Activated CD8-positive, alpha-beta memory T cell treated with anti-CD3 and anti-CD28 coated beads, Interleukin-2, amount 10 ng/mL, durations not matched to agents 7 days and 5 days (primary cell): ENCODE results near the gene MYBL2. TPM values are rescaled to one million over a fixed set of nuclear protein-coding genes. Genes with fewer than 3 reads are reported as not detected.
A peak's percentile ranks its signal among the peaks of the same experiment; 100 is the strongest.

ENCODE experiments used
- ATAC-seq: fragments of 150-1000 bp; cut with Tn5 transposase; one replicate; pipeline ENCODE4 v1.10.0; 2021; ENCODE audit warnings: moderate library complexity
- CTCF ChIA-PET: fragments of 350-600 bp; sonication (Branson Sonifier 250); formaldehyde crosslinking; loops from one replicate; lab custom pipeline; 2021; ENCODE audit warnings: antibody characterized with exemption; lab: Charles Lee
- DNase-seq: peaks from one replicate; pipeline ENCODE4 v3.0.0-alpha.2; 2020
- H3K27ac Mint-ChIP-seq: one replicate; pipeline ENCODE4 v1.8.0; 2021; ENCODE audit warnings: mild to moderate bottlenecking, mixed read lengths
- H3K27me3 Mint-ChIP-seq: one replicate; pipeline ENCODE4 v1.8.0; 2021; ENCODE audit warnings: mixed read lengths
- H3K36me3 Mint-ChIP-seq: one replicate; pipeline ENCODE4 v1.8.0; 2021; ENCODE audit warnings: mild to moderate bottlenecking, mixed read lengths
- H3K4me1 Mint-ChIP-seq: one replicate; pipeline ENCODE4 v1.8.0; 2021; ENCODE audit warnings: mixed read lengths
- H3K4me3 Mint-ChIP-seq: one replicate; pipeline ENCODE4 v1.8.0; 2021; ENCODE audit warnings: mild to moderate bottlenecking, moderate library complexity, mixed read lengths
- H3K9me3 Mint-ChIP-seq: one replicate; pipeline ENCODE4 v1.8.0; 2022; ENCODE audit warnings: low read depth, mixed read lengths
- total RNA-seq, 2 experiments: library from RNA; stranded (reverse); gene quantifications; one replicate each; pipeline ENCODE4 v1.2.3, GENCODE V29; 2021

MYBL2 gene
- total RNA-seq, 2 experiments from 2014 or later: 114 to 118 TPM

DNA sequence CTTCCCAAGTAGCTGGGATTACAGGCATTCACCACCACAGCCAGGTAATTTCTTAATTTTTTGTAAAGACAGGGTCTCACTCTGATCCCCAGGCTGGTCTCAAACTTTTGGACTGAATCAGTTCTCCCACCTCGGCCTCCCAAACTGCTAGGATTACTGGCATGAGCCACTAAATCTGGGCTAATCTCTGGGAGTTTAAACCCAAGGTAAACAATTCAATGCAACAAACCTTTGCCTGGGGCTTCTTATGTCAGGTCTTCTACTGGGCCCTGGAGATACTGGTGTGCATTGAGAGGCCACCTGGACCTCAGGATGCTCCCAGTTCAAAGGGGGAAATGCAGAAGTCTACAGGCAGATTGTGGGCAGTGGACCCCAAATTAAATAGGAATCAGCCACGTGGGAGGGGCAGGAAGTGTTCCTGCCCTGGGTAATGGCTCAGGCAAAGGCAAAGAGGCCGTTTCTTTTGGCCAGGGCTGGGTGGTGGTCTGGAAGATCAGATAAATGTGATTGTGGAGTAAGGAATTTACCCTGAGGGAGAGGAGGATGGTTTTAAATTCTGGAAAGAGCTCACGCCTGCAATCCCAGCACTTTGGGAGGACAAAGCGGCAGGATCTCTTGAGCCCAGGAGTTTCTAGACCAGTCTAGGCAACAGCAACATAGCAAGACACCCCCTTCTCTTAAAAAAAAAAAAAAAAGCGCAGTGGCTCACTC, 1.3 kb upstream of the MYBL2 start:
- H3K9me3 Mint-ChIP-seq: no peaks in the 10 kb centered on the region
- DNase-seq (no peak), ATAC-seq (no peak)
- no peak overlapping the region for H3K27ac Mint-ChIP-seq
- H3K27me3 Mint-ChIP-seq: peaks cover 14% of the 10 kb centered on the region
- peaks cover 20% of the 10 kb centered on the region for H3K4me1 Mint-ChIP-seq
- H3K4me3 Mint-ChIP-seq: peak overlapping the region; percentile 29
- CTCF ChIA-PET: interaction anchor here (1.2 kb wide), 1 partner anchor 217 kb away, joined by 3 read pairs; no protein-coding TSS in a partner anchor
- peaks cover 6% of the 10 kb centered on the region for H3K36me3 Mint-ChIP-seq

DNA sequence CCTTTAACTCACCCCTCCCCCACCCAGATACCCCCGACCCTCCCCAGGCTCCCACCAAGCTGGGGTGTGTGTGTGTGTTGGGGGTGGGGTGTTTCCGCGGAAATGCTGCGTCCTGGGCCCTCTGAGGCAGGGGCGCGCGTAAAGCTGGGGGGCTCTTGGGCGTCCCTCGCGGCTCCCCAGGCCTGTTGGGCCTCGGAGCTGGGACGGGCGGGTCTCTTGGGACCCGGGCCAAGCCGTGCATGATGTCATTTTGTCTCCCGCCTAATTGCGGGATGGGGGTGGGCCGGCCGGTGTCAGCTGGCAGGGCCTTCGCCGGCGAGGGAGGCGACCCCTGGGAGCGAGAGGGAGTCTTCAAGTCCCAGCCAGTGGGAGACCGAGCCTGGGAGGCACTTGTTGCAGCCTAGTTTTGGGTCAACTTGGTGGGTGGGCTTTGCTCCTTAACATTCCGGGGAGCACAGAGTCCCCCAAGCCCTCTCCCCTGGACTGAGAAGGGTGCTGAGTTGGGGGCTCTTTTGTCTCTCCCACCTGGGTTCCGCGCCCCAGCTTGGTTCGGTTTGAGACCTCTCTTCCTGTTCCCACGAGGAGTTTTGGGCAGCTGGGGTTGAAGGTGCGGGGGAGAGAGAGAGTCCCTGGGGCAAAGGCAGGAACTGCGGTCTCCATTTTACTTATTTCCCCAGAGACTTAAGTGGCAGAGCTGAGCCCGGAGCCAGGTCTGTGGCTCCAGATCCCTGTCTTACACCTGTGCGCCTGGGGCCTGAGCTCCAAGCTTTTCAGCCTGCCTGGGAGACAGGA, 623 bp downstream of the MYBL2 start:
- Mint-ChIP-seq H3K27ac (peak overlapping the region; percentile 71), H3K4me3 (peak overlapping the region; percentile 76), H3K36me3 (peaks cover 16% of the 10 kb centered on the region), H3K9me3 (no peaks in the 10 kb centered on the region), H3K4me1 (peaks cover 20% of the 10 kb centered on the region), H3K27me3 (peaks cover 14% of the 10 kb centered on the region)
- CTCF ChIA-PET: interaction anchor here (0.9 to 1.1 kb wide), 3 partner anchors 24 to 130 kb away, joined by 3 read pairs; no protein-coding TSS in a partner anchor
- ATAC-seq: peak; percentile 37
- peak; percentile 54 for DNase-seq

- no peak overlapping the region for H3K27ac Mint-ChIP-seq
- H3K27me3 Mint-ChIP-seq: peaks cover 13% of the 10 kb centered on the region
- H3K36me3 Mint-ChIP-seq: peaks cover 27% of the 10 kb centered on the region
- CTCF ChIA-PET: no interaction called here
- no peak overlapping the region for H3K4me3 Mint-ChIP-seq
- H3K9me3 Mint-ChIP-seq: no peaks in the 10 kb centered on the region
- no peak for ATAC-seq
- peaks cover 22% of the 10 kb centered on the region for H3K4me1 Mint-ChIP-seq
- no peak for DNase-seq
These were observed 2.4 kb downstream of the MYBL2 start for GRCh38 chr20:43669332-43669731.

DNA sequence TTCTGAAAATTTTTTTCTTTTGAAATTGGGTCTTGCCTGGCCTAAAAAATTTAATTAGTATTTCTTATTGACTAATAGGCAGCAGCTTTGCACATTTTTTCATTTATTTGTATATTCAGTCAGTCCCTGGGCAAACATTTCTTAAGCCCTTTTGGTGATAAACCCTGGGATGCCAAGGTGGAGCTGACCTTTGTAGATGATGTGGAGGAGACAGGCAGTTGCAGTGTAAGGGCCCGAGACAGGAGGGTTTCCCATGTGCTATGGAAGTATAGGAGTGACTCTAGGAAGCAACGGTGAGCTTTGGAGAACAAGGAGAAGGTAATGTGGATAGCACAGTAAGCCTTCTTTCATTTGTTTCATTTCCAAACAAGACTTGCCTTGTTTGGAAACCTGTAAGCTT, 3.5 kb downstream of the MYBL2 start:
- Mint-ChIP-seq H3K4me1 (peaks cover 22% of the 10 kb centered on the region), H3K27me3 (peaks cover 4% of the 10 kb centered on the region), H3K9me3 (no peaks in the 10 kb centered on the region), H3K4me3 (no peak overlapping the region), H3K36me3 (peaks cover 29% of the 10 kb centered on the region), H3K27ac (no peak overlapping the region)
- ATAC-seq (no peak), DNase-seq (no peak)
- CTCF ChIA-PET: no interaction called here

- H3K4me1 Mint-ChIP-seq: peaks cover 8% of the 10 kb centered on the region
- no peaks in the 10 kb centered on the region for H3K9me3 Mint-ChIP-seq
- H3K36me3 Mint-ChIP-seq: peaks cover 46% of the 10 kb centered on the region
- no peaks in the 10 kb centered on the region for H3K27me3 Mint-ChIP-seq
- ATAC-seq (no peak), DNase-seq (no peak)
- CTCF ChIA-PET: no interaction called here
- H3K27ac Mint-ChIP-seq: no peak overlapping the region
- H3K4me3 Mint-ChIP-seq: no peak overlapping the region
These were observed 9.5 kb downstream of the MYBL2 start for GRCh38 chr20:43676368-43676767.

DNA sequence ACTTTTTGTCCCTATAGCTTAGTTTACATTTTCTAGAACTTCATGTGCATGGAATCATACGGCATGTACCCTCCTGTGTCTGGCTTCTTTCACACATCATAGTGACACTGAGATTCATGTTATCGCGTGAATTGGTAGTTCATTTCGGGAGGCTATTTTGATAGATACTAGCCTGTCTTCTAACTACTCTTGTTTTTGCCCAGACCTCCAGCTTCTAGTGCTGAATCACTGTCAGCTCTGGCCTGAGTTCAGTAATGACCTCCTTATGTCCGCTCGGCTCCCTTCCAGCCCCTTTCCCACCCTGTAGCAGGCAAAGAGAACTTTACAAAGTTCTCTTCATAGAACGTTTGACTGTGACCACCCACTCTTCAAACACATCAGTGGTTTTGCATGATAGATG, 14.1 kb downstream of the MYBL2 start:
- Mint-ChIP-seq H3K27ac (no peak overlapping the region), H3K27me3 (no peaks in the 10 kb centered on the region), H3K36me3 (peaks cover 28% of the 10 kb centered on the region), H3K9me3 (no peaks in the 10 kb centered on the region), H3K4me1 (peaks cover 6% of the 10 kb centered on the region), H3K4me3 (no peak overlapping the region)
- CTCF ChIA-PET: interaction anchor here (1.1 kb wide), 1 partner anchor 12 kb away, joined by 3 read pairs; no protein-coding TSS in a partner anchor
- ATAC-seq (no peak), DNase-seq (no peak)

GRCh38 chr20:43681468-43681942, 14.6 kb downstream of the MYBL2 start:
- no peaks in the 10 kb centered on the region for H3K9me3 Mint-ChIP-seq
- DNase-seq (no peak), ATAC-seq (no peak)
- no peak overlapping the region for H3K27ac Mint-ChIP-seq
- H3K4me3 Mint-ChIP-seq: no peak overlapping the region
- no peaks in the 10 kb centered on the region for H3K27me3 Mint-ChIP-seq
- H3K36me3 Mint-ChIP-seq: peaks cover 28% of the 10 kb centered on the region
- CTCF ChIA-PET: interaction anchor here (1.1 kb wide), 1 partner anchor 11 kb away, joined by 3 read pairs; no protein-coding TSS in a partner anchor
- H3K4me1 Mint-ChIP-seq: peaks cover 3% of the 10 kb centered on the region

- no peak overlapping the region for H3K27ac Mint-ChIP-seq
- H3K9me3 Mint-ChIP-seq: no peaks in the 10 kb centered on the region
- peaks cover 3% of the 10 kb centered on the region for H3K4me1 Mint-ChIP-seq
- no peak overlapping the region for H3K4me3 Mint-ChIP-seq
- CTCF ChIA-PET: interaction anchor here (1.1 kb wide), 1 partner anchor 11 kb away, joined by 3 read pairs; no protein-coding TSS in a partner anchor
- no peaks in the 10 kb centered on the region for H3K27me3 Mint-ChIP-seq
- ATAC-seq (no peak), DNase-seq (no peak)
- H3K36me3 Mint-ChIP-seq: peaks cover 27% of the 10 kb centered on the region
These were observed 15.1 kb downstream of the MYBL2 start for GRCh38 chr20:43681991-43682410.

GRCh38 chr20:43682446-43682845, 15.5 kb downstream of the MYBL2 start:
- no peak for ATAC-seq
- CTCF ChIA-PET: interaction anchor here (1.1 kb wide), 1 partner anchor 10 kb away, joined by 3 read pairs; no protein-coding TSS in a partner anchor

GRCh38 chr20:43686820-43687219, 19.9 kb downstream of the MYBL2 start:
- CTCF ChIA-PET: no interaction called here
- H3K4me1 Mint-ChIP-seq: no peaks in the 10 kb centered on the region
- H3K27me3 Mint-ChIP-seq: no peaks in the 10 kb centered on the region
- no peaks in the 10 kb centered on the region for H3K9me3 Mint-ChIP-seq
- no peak overlapping the region for H3K27ac Mint-ChIP-seq
- H3K36me3 Mint-ChIP-seq: peaks cover 16% of the 10 kb centered on the region
- DNase-seq: no peak
- ATAC-seq: no peak
- H3K4me3 Mint-ChIP-seq: no peak overlapping the region

More at GRCh38 chr20:43682446-43682845, 15.5 kb downstream of the MYBL2 start:
- DNase-seq: no peak
- H3K27ac Mint-ChIP-seq: no peak overlapping the region
- H3K9me3 Mint-ChIP-seq: no peaks in the 10 kb centered on the region
- H3K27me3 Mint-ChIP-seq: no peaks in the 10 kb centered on the region
- H3K36me3 Mint-ChIP-seq: peaks cover 23% of the 10 kb centered on the region
- no peaks in the 10 kb centered on the region for H3K4me1 Mint-ChIP-seq
- H3K4me3 Mint-ChIP-seq: no peak overlapping the region

- Mint-ChIP-seq H3K9me3 (no peaks in the 10 kb centered on the region), H3K4me3 (no peak overlapping the region), H3K27ac (no peak overlapping the region), H3K36me3 (peaks cover 17% of the 10 kb centered on the region), H3K27me3 (no peaks in the 10 kb centered on the region), H3K4me1 (no peaks in the 10 kb centered on the region)
- ATAC-seq (no peak), DNase-seq (no peak)
- CTCF ChIA-PET: interaction anchor here (1.2 kb wide), 1 partner anchor 240 kb away, joined by 5 read pairs; no protein-coding TSS in a partner anchor
These were observed 22.3 kb downstream of the MYBL2 start for GRCh38 chr20:43689165-43689564.

DNA sequence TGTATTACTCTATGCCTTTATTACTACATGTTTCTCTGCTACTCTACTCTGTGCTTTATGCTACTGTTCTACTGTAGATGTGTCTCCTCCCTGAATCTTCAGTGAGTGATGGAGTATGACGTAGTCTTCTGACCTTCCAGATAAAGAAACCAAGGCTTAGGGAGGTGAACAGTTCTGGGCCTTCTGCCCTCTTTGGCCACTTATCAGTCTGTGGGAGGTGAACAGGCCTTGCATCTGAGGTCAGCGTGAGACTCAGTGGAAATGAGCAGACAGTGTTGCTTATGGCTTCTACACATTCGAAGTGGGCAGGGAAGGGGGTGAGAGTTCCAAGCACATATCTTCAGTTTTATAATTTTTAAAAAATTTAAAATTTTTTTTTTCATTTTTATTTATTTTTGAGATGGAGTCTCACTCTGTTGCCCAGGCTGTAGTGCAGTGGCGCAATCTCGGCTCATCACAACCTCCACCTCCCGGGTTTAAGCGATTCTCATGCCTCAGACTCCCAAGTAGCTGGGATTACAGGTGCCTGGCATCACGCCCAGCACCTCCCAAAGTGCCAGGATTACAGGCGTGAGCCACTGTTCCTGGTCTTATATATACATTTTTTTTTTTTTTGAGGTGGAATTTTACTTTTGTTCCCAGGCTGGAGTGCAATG, 24.2 kb downstream of the MYBL2 start:
- Mint-ChIP-seq H3K36me3 (peaks cover 20% of the 10 kb centered on the region), H3K4me3 (no peak overlapping the region), H3K9me3 (no peaks in the 10 kb centered on the region), H3K27ac (no peak overlapping the region), H3K4me1 (no peaks in the 10 kb centered on the region), H3K27me3 (no peaks in the 10 kb centered on the region)
- CTCF ChIA-PET: interaction anchor here (0.6 to 3.0 kb wide), 7 partner anchors 11 to 426 kb away, joined by 3 to 24 read pairs (median 3); no protein-coding TSS in a partner anchor
- no peak for ATAC-seq
- no peak for DNase-seq
